ENCODE data around the gene GLS. TPM values are rescaled to one million over a fixed set of nuclear protein-coding genes. Genes with fewer than 3 reads are reported as not detected.
A peak's percentile ranks its signal among the peaks of the same experiment; 100 is the strongest.
"Not testable (repeated sequence)": the region's sequence is repeated elsewhere in the genome, so short reads cannot be mapped to it uniquely, and the experiment has no call there.

The GLS gene
- 188 TPM for total RNA-seq

DNA sequence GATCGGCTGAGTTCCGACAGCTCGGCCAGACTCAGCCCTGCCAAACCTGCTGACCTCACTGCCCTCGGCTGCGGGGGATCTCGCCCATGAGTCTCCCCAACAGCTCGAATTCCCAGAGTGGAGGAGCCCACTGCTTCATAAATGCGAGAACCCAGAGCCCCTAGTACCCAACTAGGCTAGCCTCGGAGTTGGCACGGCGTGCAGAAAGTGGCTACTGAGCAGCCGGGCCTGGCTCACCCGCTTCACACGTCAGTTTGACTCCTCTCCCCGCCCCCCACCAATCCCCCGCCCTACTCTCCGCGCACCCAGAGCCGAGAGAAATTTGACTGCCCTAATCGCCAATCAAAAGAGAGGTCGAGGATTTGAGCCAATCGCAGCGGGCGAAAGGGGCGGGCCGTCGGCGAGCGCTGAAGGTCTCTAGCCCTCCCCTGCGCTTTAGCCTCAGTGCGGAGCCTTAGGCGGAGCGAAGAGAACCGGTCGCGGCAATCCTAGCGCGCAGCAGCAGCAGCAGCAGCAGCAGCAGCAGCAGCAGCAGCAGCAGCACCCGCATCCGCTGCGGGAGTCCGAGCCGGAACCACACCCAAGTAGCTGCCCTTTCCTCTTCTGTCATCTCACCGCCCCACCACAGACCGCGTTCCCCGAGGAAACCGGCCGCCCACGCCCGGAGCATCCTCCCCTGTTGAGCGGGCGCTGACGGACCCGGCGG, at the start of gene GLS:
GLS (plus strand) TSS at position 444 of the 706 bp plus-strand sequence. CDS start 264 bp downstream, outside the sequence.
- peak; percentile 98 for DNase-seq (ENCODE audit: low spot score)

DNA sequence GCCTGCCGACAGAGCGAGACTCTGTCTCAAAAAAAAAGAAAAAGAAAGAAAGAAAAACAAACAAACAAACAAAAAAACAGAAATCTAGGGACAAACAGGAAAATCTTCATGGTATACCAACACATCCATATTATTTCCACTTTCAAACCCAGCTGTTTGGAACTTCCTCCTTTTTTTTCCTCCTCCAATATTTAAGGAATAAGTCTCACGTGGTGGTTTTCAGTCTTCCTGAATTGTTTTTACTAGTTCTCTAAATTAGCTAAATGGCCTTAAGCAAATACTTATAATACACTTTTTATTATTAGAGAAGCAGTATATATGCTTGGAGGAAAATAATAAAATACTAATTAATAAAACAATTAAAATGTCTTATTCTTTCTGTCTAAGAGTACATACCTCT, 48.7 kb upstream of the GLS start:
- DNase-seq (ENCODE audit: low spot score): no peak

DNA sequence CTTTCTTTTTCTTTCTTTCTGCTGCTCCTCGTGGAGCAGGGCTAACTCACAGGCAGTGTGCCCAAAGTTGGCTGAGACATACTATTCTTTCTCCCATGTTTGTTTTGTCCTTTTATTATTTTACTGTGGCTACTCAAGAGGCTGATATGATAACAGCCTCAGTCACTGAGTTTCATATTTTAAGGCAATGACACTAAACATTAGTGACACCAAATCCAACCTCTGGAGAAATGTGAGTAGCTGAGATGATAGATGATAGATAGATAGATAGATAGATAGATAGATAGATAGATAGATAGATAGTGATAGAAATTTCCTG, 45.8 kb upstream of the GLS start:
- DNase-seq (ENCODE audit: low spot score): no peak

DNA sequence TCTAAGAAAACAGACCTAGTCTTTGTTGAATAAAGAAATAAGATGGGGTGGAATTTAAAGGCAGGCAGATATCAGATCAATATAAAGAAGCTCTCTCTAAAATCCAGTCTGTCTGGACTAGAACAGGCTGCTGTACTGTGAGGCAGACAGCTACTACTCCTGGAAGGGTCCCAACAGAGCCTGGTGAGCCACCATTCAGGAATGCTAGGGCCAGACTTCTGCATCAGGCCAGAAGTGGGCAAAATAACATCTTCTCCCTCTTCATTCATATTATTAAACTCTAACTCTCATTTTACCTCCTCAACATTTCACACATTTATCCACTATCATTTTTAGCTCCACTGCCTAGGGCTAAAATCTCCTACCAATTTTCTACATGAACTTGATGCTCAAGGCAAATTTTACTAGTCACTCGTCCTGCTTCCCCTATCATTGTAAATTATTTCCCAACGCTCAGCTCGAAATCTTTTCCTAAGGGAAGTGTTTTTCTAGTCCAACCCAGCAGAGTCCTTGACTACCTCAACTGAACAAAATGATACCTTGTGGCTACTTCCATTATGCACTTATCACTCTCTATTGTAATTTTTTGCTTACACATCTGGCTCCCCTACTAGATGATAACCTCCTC, 45.2 kb upstream of the GLS start:
- DNase-seq (ENCODE audit: low spot score): peak; percentile 49

DNA sequence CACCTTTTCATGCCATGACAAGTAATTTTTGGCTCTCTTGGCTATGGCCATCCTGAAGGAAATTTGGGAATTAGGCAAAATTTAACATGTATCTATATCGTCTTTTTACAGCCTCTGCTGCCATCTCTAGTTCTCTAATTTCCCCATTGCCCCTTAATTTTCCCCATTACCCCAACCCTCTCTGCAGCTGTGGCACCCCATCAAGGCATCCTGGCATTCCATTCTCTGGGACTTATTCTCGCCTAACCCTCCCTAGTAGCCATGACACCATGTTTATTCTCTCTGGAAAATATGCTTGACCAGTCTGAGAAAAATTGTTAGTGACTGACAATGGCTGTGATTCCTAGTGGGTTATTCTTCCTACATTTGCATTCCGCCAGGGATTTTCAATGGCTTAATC, 43.9 kb upstream of the GLS start:
- no peak for DNase-seq (ENCODE audit: low spot score)

DNA sequence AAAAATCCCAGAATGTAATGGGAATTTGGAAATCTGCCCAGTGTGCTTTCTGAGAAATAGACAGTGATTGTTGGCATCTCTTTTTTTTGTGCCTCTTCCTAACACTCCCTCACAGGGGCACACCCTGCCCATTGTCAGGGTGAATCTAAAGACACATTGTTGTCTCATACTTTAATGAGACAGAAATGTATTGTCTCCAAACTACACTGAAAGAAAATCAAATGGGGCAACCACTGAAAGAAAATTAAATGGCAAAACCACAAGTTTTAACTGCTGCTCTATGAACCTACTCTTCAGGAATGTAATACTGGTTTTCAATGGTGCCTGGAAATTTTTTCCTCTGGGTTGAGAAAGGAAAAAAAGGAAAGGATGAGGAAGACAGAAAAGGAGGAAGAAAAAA, 43.2 kb upstream of the GLS start:
- no peak for DNase-seq (ENCODE audit: low spot score)

DNA sequence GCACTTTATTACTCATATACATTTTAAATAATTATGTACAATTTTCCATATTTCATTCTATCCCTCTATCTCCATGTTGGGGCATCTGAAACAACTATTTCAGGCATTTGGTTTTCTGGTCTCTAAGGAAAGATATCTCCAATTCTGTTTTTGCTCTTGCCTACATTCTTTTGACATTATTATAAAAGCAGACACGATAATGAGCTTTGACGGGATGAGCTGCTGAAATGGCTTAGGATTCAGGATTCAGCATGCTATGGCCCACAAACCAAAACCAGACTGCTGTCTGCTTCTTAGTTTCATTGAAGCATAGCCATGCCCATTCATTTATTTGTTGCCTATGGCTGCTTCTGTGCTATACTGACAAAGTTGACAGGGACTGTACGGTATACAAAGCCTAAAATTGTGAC, 42.7 kb upstream of the GLS start:
- DNase-seq (ENCODE audit: low spot score): no peak

DNA sequence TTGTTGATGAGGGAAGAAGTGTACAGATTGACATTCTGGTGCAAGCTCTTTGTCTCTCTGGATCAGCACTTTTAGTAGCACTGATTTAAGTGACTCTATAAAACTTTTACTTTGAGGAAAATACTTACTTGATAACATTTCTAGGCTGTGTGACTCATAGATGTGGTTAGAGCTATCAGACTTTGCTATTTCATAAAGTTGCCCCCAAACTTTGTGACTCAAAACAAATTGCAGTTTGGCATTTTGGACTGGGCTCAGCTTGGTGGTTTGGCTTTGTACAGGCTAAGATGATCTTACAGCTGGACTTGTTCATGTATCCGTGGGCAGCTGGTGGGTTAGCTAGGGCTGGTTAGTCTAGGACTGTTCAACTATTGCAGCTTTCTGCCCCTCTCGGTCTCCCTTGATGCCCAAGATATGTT, 42.1 kb upstream of the GLS start:
- no peak for DNase-seq (ENCODE audit: low spot score)

DNA sequence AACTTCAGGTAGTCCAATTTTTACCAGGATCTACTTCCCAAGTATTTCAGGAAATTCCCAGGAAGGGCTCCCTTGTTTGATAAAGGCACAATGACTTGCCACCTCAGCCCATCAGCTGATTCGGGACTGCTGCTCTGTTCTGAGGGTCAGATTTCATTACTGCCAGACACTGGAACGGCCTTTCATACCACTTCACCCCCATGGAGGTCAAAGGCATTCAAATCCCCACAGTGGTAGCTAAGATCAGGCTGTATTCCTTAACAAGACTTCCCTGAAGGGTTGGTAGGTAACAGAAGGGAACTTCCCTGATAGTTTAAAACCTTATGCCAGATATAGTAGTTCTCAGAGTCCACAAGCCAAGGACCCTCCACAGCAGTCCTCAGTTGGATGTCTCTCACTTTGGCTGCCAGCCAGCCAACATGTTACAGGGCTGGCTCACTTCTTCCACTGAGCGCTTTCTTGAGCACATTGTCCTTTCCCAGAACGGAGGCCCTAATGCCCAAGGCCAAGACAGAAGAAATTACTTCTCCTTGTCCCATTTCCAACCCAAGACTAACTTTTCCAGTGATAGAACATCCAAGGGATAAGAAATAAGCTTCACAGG, 40.0 kb upstream of the GLS start:
- no peak for DNase-seq (ENCODE audit: low spot score)

DNA sequence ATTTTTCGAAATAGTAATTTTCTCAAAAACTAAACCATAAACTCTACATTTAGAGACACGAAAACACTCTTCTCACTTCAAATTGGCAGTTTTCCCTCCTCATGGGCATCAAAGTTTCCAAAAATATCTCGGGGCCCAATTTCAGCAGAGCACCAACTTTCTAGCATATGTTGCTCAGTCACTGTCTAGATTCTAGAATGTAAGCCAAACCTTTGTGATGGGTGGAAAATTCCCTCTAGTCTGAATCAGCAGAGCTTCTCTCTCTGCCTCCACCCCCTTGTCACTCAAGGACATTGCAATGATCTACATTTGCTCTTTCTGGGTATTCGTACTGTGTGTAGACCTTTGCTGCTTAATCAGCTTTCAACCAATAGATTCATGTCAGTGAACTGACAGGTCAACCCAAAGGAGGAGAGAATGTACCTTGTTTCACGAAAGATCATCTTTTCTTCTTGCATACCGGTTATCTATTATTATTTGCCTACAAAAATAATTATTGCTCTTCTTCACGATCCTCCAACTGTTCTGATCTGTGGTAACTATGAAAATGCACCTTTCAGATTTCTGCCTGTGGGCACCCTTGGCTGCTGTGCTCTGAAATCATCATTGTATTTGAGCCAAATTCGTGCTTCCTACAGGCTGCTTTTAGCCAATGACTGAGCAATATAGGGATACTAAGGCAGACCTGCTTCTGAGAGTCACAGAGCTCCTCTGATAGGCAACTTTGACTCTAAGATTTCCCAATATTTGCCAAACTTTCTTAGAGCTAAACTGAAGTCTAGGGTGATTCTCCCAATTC, 38.7 kb upstream of the GLS start:
- DNase-seq (ENCODE audit: low spot score): no peak

DNA sequence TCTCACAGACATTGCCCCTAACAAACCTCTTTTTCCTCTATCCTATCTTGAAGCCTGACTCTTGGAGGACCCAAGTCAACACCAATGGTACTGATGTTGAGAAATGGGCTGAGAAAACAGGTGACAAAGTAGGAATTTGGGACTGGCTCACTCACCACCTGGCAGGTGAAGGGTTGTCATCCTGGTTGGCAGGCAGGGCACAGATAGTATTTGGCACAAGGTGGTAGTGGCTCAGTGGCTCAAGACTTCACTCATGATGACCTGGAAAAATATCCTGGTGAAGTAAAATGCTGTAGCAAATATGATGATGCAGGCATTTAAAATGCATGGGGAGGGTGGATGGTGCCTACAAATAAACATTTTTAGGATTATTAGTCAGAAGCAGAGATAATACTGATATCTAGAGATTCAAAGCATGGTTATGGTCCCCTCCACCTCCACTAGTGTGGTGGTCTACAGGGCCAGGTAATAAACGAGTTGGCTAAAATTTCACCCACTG, 38.0 kb upstream of the GLS start:
- no peak for DNase-seq (ENCODE audit: low spot score)

DNA sequence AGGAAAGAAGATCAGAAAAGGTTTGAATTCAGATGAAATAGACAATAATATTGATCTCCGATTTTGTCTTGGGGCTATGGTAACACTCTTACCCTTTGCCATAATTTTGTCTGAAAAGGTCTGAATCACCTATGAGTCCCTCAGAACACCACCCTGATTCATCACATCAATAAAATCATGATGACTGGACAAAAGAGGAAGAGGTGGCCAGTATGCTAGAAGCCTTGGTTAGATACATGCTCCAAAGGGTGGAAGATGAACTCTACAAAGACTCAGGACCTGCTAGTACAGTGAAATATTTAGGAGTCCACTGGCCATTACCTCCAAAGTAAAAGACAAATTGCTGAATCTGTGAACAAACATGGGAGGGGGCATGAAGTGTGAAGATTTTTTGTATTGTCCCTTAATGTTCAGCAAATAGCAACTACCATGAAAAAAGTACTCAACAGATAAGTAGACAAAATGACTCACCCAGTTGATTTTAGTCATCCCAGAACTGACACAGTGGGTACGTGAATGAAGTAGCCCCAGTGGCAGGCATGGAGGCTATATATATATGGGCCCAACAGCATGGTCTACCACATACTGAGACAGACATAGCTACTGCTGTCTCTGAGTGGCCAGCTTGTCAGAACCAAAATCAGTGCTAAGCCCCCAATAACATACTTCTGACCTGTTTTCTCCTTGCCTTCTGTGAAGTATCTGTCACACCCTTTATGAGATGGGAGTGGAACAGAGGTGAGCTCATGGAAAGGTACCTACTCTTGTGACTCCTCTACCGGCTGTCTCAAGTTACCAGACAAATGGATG, 36.5 kb upstream of the GLS start:
- no peak for DNase-seq (ENCODE audit: low spot score)

DNA sequence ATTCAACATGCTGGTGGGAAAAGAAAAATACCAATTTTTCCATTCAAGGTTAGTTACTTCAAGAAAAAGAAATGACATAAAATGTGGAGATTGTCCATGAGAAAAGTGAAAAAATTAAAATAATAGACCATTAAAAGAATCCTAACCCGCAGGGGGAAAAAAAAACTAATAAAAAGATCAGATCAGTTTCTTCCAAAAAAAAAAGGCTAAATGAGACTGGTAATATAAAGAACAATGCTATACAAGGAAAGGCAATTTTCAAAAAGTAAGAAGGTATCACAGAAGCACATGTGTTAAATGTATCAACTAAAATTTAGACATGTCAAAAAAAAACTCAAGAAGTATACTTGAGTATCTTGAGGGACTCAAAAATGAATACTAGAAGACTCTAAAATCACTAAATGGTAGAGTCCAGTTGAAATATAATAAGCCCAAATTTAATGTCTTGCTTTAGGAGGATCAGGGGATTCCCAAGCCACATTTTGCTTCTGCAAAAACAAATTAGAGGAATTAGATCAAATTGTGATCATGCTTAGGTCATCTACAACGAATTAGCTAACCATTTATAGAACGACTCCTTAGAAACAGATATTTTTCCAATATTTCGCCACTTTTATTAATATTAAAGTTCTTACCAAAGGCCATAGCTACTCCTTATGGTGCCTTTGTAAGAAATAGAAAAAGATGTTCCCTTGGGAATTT, 35.8 kb upstream of the GLS start:
- no peak for DNase-seq (ENCODE audit: low spot score)

DNA sequence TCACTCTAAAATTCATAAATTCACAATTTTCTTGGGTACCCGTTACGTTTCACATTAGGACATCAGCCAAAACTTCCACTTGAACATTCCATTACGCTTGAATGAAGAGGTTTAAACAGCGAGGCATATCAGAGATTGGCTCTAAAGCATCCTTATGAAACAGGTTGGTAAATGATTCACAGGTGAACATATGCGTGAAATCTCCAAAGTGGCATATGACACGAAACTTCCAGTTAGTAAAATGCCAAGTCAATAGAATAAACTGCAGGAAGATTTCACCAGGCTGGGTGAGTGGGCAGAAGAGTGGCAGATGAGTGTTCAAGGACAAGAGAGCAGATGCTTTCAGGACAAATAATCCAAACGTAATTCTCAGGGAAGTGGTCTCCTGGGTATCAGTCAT, 33.9 kb upstream of the GLS start:
- no peak for DNase-seq (ENCODE audit: low spot score)

DNA sequence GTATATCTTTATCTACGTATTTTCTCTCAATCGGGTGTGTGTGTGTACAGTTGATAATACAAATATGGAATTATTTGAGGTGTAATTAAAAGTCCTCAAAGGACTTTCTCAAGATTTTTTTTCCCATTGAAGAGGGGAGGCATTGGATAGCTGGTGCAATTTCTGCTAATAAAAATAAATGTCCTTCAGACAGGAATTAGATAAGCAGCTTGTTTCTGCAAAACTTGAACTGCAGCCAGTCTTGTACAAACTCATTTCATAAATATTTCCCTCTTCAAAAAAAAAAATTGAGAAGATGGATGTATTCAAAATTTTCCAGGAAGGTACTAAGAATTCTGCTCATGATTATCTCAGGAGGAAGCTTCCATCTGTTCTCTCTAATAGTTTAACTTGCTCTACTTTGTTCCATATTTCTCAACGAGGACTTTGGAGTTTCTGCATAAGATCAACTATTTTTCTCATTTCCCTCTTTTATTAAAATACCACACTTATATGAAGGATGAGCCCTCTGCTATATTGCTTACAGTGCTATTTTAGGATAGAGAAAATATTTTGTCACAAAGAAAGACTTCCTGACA, 33.0 kb upstream of the GLS start:
- no peak for DNase-seq (ENCODE audit: low spot score)

DNA sequence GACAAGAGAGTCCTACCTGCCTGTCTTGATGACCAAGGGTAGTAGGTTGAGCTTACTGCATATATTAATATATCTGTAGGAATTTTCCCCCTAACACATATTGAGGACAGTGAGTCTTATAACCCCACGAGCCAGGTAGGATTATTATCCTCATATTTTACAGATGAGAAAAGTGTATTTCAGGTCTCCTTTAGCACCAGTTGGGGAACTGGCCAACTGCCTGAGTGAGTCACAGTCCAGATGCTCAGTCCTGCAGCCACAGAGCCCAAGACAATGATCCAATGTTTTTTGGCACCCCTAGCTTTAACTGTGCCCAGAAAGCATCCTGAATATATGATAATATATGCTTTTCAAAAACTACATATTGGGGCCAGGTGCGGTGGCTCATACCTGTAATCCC, 30.8 kb upstream of the GLS start:
- DNase-seq (ENCODE audit: low spot score): no peak

DNA sequence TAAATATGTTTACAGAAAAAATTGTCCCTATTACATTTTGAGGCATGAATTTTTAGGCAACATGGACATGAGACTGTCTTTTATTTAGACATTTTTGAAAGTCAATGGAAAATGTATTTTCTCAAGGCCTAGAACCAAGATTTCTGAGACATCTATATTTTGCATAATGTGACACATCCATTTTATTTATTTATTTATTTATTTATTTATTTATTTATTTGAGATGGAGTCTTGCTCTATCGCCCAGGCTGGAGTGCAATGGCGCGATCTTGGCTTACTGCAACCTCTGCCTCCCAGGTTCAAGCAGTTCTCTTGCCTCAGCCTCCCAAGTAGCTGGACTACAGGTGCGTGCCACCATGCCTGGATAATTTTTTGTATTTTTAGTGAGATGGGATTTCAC, 27.6 kb upstream of the GLS start:
- DNase-seq (ENCODE audit: low spot score): not testable (repeated sequence)

DNA sequence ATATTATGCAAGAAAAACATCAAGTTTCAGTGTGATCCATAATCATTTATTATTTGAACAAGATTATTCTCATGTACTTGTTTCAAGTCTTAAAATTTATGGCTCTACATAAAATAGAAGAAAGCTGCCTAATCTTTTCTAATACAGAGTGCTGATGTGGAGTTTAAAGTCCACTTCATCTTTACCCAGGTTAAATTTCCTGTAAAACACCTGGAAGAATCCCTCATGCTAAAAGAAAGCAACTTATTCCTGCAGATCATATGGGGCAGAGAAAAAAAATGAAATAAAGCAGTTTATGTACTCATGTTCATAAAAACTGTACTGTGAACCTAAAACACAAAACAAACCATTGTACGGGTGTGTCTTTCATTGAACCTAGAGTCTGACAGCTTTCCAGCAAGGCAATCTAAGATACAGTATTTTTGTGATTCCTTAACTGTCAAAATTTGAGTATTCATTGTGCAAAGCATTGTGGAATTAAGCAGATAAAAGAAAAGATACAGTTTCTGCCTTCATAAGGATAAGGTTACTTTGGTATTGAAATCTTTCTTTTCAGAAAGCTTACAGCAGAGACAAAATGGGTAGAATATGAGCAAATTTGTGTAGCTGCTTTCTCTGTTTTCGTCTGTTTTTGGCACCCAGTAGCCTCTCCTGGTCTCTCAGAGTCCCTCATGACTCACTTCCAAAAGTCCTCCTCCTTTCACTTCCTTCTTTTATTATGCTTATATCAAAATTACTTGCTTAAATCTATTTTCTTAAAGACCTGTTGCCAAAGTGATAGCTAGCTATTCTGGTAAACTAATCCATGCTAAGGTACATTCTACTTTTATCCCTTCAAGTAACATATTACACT, 26.9 kb upstream of the GLS start:
- DNase-seq (ENCODE audit: low spot score): no peak

DNA sequence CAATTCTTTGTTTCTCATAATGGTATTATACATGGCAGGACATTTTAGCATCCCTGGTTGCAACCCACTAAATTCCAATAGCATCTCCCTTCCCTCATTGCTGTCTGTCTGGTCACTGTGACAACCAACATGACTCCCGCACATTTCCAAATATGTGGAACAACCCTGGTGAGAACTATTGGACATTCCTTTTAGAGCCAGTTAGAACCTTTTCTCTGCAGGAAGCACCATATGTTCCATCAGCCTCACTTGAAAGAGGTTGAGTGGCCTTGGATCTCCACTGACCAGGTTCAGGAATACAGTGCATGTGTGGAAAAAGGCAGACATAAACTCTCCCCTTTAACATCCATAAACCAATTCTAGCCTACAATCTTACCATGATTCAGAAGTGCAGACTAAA, 25.9 kb upstream of the GLS start:
- no peak for DNase-seq (ENCODE audit: low spot score)

DNA sequence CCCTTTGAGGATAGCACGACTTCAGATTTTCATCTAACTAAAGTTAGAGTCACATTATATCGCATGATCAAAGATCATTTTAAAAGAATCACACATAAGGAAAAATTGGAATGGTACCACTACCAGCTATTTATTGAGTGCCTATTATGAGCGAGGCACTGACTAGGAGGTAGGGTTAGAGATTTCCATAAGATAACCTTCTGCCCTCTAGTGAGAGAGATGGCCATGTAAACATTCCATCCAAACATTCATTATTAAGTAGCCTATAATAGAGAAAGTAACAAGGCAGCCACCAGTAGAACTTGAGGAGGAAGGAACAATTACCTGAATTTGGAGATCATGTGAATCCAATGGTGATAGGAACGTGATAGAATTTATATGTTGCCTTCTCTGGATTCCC, 25.4 kb upstream of the GLS start:
- DNase-seq (ENCODE audit: low spot score): no peak

Measured in mucosa of gallbladder (tissue), 1 donor.